Iris pigment epithelial cell (primary cell): ENCODE measurements around the gene PNO1.
"Not testable (repeated sequence)": the region's sequence is repeated elsewhere in the genome, so short reads cannot be mapped to it uniquely, and the experiment has no call there.

ENCODE experiments used
- DNase-seq: peaks from one replicate; pipeline ENCODE4 v3.0.0-alpha.2; 2011; ENCODE audit warnings: low read depth

The PNO1 gene

DNA sequence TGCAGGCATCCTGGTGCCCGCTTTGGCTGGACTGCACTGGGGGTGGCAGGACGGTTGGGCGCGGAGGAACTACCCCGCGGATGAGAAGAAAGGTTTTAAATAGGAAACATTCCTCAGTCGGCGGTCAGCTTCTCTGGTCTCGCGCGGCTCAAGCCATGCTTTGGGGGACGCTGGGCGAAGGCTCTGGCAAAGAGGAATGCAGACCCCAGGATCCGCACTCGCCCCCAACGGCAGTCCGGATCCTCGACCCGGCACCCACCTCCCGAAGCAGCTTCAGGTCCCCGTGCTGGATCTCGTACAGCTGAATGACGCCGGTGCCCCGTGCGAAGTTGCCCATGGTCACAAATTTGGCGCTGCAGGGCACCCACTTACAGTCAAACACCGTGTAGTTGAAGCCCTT is 686 bp upstream of the PNO1 start:
- DNase-seq, result peak; percentile 39

DNA sequence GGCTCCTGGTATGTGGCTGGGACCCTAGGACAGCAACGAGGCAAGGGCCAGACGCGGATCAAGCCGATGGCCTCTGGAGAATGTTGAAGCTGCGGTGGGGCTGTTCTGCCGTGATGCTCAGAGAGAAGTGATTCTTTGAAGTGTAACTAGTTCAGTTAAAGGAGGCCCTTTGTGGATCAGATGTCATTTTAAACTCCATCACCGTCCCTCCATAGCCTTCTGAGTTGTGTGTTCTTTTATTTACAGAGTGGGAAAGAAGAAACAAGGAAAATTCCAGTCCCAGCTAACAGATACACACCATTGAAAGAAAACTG is 403 bp downstream of the PNO1 start:
- DNase-seq, result no peak

- DNase-seq, result no peak
Observed at GRCh38 chr2:68163641-68164040, 6.0 kb downstream of the PNO1 start.

- DNase-seq, result peak; percentile 71
Observed at GRCh38 chr2:68167186-68167585, 9.5 kb downstream of the PNO1 start.

DNA sequence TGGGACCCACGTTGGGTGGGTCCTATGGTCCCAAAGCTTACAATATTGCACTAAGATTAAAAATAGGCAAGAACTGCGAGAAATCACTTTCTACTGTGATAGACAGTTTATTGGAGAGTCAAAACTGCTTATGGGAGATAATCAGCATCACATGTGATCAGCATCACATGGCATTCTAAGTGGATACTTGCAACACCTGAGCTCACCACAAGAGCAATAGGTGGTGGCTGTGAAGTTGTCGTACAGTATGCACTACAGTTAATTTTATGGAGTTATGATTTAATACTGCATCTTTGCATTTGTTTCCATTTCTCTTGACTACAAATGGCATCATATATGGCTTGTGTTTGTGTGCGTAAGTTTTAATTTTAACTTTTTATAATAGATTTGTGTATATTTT is 11.6 kb downstream of the PNO1 start:
- DNase-seq, result no peak

DNA sequence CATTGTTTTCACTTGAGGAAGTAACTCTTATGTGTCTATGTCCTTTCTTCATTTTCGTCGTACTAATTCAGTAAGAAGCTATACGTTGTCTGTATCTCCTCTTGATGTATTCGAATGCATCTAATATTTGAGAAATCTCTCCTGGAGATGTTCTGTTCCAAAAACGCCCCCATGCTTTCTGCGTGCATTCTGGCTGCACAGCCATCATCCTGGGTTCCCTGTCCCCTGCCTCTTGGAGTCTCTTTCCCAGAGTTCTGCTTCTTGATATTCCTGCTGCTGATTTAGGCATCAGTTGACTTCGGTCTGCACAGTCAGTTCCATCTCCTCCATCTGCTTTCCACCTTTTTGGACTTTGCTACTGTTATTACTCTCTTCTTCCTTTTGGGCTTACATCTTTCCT is 13.5 kb downstream of the PNO1 start:
- no peak for DNase-seq

DNA sequence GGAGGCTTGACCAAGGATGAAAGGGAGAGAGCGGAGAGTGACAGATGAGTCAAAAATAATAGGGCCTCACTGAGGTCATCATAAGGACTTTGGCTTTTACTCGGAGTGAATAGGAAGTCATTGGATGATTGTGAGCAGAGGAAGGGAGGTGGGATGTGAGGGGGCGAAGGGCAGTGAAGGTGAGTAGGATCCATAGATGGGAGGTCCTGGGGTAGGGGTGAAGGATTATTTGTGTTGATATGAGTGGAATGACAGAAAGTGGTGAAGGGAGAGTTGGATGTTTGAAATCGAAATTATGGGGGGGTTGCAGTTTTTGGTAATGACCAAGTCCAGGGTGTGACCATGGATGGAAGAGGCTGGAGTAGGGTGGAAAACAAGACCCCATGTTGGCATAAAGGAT is 14.0 kb downstream of the PNO1 start:
- no peak for DNase-seq

DNA sequence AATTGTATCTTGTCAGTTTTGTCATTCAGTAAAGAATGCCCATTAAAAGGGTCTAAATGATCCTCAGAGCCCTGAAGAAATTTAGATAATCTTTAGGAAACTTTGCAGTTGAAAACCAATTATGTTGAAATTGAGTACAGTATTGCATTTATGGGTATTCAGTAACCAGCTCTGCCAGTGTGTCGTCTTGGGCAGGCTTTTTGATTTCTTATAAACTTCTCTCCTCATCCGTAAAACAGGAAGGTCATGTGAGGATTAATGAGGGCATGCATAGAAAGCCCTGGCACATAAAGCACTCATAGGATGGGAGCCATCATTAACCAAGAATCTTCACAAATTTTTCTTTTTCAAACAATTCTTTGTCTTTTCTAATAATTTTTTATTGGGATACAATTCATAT is 14.8 kb downstream of the PNO1 start:
- no peak for DNase-seq

GRCh38 chr2:68172990-68173700 is 15.5 kb downstream of the PNO1 start:
- no peak for DNase-seq

GRCh38 chr2:68175210-68175609 is 17.5 kb downstream of the PNO1 start:
- DNase-seq, result not testable (repeated sequence)

DNA sequence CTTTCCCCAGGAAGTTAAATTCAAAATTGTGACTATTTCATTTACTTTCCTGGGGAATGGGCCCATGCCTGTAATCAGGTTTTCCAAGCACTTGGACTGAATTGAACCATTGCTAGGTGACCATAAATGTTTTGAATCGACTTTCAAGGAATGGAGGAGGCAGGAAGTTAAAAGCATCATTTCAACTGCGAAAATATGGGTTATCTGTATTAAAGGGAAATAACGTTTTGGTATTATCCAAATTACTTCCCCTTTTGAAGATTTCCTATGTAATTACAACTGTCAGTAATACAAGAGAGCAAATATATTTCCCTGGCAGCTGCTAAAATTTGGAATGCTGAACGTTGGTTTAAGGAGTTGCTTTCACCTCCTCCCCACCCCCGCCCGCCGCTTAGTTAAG is 19.0 kb downstream of the PNO1 start:
- no peak for DNase-seq

- DNase-seq, result no peak
Observed at GRCh38 chr2:68177541-68177940, 19.9 kb downstream of the PNO1 start.

DNA sequence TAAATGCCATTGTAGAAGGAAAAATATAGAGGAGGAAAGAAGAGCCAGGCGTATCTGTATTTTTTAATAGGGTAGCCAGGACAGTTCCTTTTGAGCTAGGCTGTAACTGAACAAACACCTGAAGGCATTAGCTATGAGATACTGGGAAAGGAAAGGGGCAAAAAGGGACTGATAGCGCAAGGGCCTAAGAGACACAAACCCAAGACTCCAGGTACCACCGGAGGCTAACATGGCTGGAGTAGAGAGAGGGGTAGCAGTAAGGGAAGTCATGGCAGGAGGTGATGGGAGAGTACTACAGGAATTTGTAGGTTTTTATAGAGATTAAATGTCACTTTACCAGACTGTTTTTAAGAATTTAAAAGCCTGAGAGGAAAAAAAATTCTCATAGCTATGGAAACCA is 20.7 kb downstream of the PNO1 start:
- no peak for DNase-seq

GRCh38 chr2:68178954-68179627 is 21.4 kb downstream of the PNO1 start:
- no peak for DNase-seq

DNA sequence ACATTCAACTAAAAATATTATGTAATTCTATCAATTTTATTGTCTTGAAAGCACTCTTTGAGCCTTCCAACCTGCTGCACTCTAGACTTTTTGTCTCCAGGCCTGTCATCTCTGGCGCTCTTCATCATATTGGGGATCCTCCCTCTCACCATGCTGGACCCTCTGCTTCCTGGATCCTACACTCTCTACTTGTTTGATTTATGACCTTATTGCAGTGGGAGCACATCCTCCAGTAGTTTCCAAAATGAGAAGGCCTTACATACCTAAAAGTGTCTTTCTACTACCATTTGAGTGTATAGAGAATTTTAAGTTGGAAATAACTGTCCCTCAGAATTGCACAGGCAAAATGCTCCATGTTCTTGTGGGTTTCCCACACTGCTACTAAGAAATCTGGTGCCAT is 25.2 kb downstream of the PNO1 start:
- no peak for DNase-seq

DNA sequence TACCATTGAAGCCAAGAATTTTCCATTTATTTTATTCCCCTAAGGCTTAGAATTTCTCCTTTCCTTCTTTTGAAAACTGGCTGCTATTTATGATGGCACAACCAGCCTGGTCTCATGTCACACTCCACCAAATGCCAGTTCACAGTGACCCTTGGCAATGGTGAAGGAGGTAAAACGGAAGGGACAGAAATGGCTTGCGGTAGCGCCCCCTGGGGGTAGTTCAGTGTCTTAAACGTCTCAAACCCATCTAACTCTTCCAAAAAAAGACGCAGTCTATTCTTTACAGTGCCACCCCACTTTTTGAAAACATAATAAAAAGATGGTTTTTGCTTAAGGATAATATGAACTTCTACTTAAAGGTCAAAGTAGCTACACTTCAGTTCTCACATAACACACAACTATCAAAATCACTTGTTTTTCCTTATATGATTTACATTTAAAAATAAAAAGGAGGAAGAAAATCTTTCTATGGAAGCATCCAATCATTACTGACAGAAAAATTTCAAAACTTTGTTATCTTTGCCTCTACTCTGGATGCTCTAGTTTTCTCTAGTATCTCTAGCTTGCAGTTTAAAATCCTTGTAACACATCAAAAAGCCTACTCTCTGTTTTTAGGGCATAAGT is 28.0 kb downstream of the PNO1 start:
- peak; percentile 28 for DNase-seq

GRCh38 chr2:68187329-68187728 is 29.6 kb downstream of the PNO1 start:
- DNase-seq, result no peak

DNA sequence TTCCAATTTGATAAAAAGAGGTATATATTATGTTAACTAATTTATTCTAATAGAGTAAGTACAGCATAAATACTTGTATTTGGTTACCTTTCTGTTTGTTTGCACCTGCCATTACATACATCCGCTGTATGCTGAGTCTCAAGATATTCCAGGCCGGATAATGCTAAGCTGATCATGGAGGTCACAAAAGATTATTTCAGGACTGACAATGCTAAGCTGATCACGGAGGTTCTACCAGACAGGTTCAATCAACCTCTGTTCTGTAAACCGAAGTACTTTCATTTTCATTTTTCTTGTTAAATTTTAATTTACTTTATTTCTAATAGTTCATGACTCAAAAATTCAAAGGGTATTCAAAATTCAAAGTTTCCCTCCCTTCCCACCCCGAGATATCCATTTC is 31.1 kb downstream of the PNO1 start:
- DNase-seq, result no peak

- no peak for DNase-seq
Observed at GRCh38 chr2:68189991-68190784, 32.5 kb downstream of the PNO1 start.

DNA sequence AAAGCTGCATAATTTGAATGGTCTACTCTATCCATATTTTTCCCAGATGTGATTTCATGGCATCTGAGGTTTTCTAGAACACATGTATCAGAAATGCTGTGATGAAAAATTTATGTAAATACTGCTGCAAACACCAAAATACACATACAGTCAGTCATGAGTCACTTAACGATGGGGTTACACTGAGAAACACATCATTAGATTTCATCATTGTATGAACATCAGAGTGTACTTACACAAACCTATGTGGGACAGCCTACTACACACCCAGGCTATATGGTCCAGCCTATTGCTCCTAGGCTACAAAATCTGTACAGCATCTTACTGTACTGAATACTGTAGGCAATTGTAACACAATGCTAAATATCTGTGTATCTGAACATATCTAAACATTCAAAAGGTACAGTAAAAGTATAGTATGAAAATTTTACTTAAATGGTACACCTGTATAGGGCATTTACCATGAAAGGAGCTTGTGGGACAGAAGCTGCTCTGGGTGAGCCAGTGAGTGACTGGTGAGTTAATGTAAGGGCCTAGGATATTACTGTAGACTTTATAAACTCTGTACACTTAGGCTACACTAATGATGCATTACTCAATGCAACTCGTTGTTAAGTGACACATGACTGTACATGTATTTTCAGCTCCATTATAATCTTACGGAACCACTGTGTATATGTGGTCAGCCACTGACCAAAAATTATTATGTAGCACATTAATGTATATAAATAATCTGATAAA is 33.5 kb downstream of the PNO1 start:
- peak; percentile 90 for DNase-seq

GRCh38 chr2:68193144-68193543 is 35.5 kb downstream of the PNO1 start:
- peak; percentile 52 for DNase-seq

DNA sequence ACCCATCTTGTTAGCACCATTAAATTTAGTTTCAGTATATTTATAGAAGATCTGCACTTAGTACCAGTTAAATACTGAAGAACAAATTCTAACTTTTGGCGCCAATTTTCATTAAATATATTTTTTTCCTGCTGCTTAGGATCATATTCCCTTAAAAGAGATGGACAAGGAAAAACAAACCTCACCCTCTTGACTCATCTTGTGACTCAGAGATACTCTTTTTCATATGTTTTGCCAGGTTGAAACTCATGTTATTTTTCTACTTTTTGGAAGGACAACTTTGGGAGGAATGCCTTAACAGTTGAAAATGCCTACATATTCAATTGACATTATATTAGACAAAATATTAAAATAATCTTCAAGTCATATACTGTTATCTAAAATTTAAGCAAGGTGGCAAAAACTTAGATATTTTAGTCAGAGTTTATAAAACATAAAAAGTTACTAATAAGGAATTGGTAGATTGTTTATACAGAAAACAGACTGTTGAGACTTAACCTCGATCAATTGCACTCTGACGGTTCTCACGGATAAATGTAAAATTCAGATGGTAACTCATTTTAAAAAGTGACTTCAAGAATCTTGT is 36.2 kb downstream of the PNO1 start:
- peak; percentile 66 for DNase-seq
